IMR-90 (cell line): ENCODE data around the gene IWS1. TPM values are rescaled to one million over a fixed set of nuclear protein-coding genes. Genes with fewer than 3 reads are reported as not detected.

ENCODE experiments used
- ATAC-seq: fragments of 200-7000 bp; cut with Tn5 transposase; 2 replicates; pipeline ENCODE4 v1.9.1; 2020; ENCODE audit warnings: low read depth, mild to moderate bottlenecking, moderate library complexity
- BruUV-seq: library from RNA; stranded (reverse); fragments of 400-500 nt; replicated peaks from 2 replicates; lab custom pipeline; 2021; lab: Mats Ljungman, UMichigan
- CTCF ChIA-PET: fragments of 300-600 bp; formaldehyde crosslinking; extraction: SDS; loops from one replicate; lab custom pipeline; 2021; ENCODE audit warnings: antibody characterized with exemption; lab: Yijun Ruan, JAX
- POLR2A ChIA-PET: fragments of 300-600 bp; sonication (Branson Sonifier 250); formaldehyde crosslinking; loops from one replicate; lab custom pipeline; 2022; ENCODE audit warnings: antibody characterized with exemption; ENCODE audit not compliant: unreplicated experiment; lab: Charles Lee
- DNase-seq: peaks from one replicate; pipeline ENCODE4 v3.0.0; 2013
- H2AFZ ChIP-seq: replicated peaks from 2 replicates; pipeline ENCODE3; 2013; ENCODE audit warnings: low read length, mild to moderate bottlenecking; ENCODE audit not compliant: poor library complexity
- H2AK5ac ChIP-seq: 2 replicates; pipeline ENCODE4 v1.6.1; 2013; ENCODE audit warnings: low read depth, low read length, inconsistent platforms
- H2AK9ac ChIP-seq: replicated peaks from 2 replicates; pipeline ENCODE3; 2013; ENCODE audit warnings: mild to moderate bottlenecking, low read depth, low read length, moderate library complexity; ENCODE audit not compliant: poor library complexity
- H2BK120ac ChIP-seq: 2 replicates; pipeline ENCODE4 v1.6.1; 2013; ENCODE audit warnings: low read depth, low read length, inconsistent platforms
- H2BK15ac ChIP-seq: 3 replicates; pipeline ENCODE4 v1.6.1; 2013; ENCODE audit warnings: low read depth, low read length, inconsistent platforms
- H2BK20ac ChIP-seq: 2 replicates; pipeline ENCODE4 v1.6.1; 2013; ENCODE audit warnings: low read depth, mild to moderate bottlenecking, inconsistent platforms, low read length, moderate library complexity
- H2BK5ac ChIP-seq: 2 replicates; pipeline ENCODE4 v1.6.1; 2013; ENCODE audit warnings: mild to moderate bottlenecking, low read depth, low read length, inconsistent platforms; ENCODE audit not compliant: poor library complexity, severe bottlenecking
- H3K14ac ChIP-seq: replicated peaks from 2 replicates; pipeline ENCODE4 v1.6.1; 2013; ENCODE audit warnings: low read depth, low read length, inconsistent platforms
- H3K18ac ChIP-seq: 2 replicates; pipeline ENCODE4 v1.6.1; 2013; ENCODE audit warnings: low read depth, low read length, control low read depth
- H3K23ac ChIP-seq: 2 replicates; pipeline ENCODE4 v1.6.1; 2013; ENCODE audit warnings: low read depth, low read length, inconsistent platforms
- H3K27ac ChIP-seq: 2 replicates; pipeline ENCODE4 v1.5.1; 2013; ENCODE audit warnings: mild to moderate bottlenecking, control low read depth, low read length; ENCODE audit not compliant: insufficient read depth
- H3K27me3 ChIP-seq: 2 replicates; pipeline ENCODE4 v1.6.1; 2013; ENCODE audit warnings: low read length; ENCODE audit not compliant: control insufficient read depth, insufficient read depth
- H3K36me3 ChIP-seq: 2 replicates; pipeline ENCODE4 v1.6.1; 2013; ENCODE audit warnings: low read length, mixed read lengths; ENCODE audit not compliant: control insufficient read depth, insufficient read depth
- H3K4ac ChIP-seq: 2 replicates; pipeline ENCODE4 v1.6.1; 2013; ENCODE audit warnings: low read depth, low read length, inconsistent platforms
- H3K4me1 ChIP-seq: 2 replicates; pipeline ENCODE4 v1.6.1; 2013; ENCODE audit warnings: low read length, mixed read lengths; ENCODE audit not compliant: control insufficient read depth, insufficient read depth
- H3K4me2 ChIP-seq: 2 replicates; pipeline ENCODE4 v1.6.1; 2013; ENCODE audit warnings: low read depth, mild to moderate bottlenecking, control low read depth, low read length, moderate library complexity
- H3K4me3 ChIP-seq: 2 replicates; pipeline ENCODE4 v1.5.1; 2013; ENCODE audit warnings: low read depth, mild to moderate bottlenecking, control low read depth, low read length, moderate library complexity; ENCODE audit not compliant: insufficient read depth
- H3K56ac ChIP-seq: 2 replicates; pipeline ENCODE4 v1.6.1; 2013; ENCODE audit warnings: low read length, inconsistent platforms; ENCODE audit not compliant: insufficient read depth; ENCODE audit errors: extremely low read depth
- H3K79me1 ChIP-seq, 2 experiments: 2 replicates each; pipeline ENCODE4 v1.6.1; 2013; ENCODE audit warnings: low read length in 2 of 2, inconsistent platforms in 1 of 2, low read depth in 1 of 2
- H3K9ac ChIP-seq: 2 replicates; pipeline ENCODE4 v1.6.1; 2013; ENCODE audit warnings: low read depth, low read length, control low read depth
- H3K9me1 ChIP-seq: 2 replicates; pipeline ENCODE4 v1.6.1; 2013; ENCODE audit warnings: low read length, inconsistent platforms; ENCODE audit not compliant: insufficient read depth
- H3K9me3 ChIP-seq: 2 replicates; pipeline ENCODE4 v1.6.1; 2013; ENCODE audit warnings: low read length; ENCODE audit not compliant: control insufficient read depth, insufficient read depth
- H4K20me1 ChIP-seq: 2 replicates; pipeline ENCODE4 v1.6.1; 2013; ENCODE audit warnings: low read length, inconsistent platforms; ENCODE audit not compliant: insufficient read depth
- H4K5ac ChIP-seq: 2 replicates; pipeline ENCODE4 v1.6.1; 2013; ENCODE audit warnings: mild to moderate bottlenecking, low read depth, low read length, control low read depth
- H4K8ac ChIP-seq, 2 experiments: 2 replicates each; pipeline ENCODE4 v1.6.1; 2013; ENCODE audit warnings: low read depth in 2 of 2, low read length in 2 of 2, control low read depth in 1 of 2, inconsistent platforms in 1 of 2
- H4K91ac ChIP-seq: 2 replicates; pipeline ENCODE4 v1.6.1; 2013; ENCODE audit warnings: low read depth, low read length, inconsistent platforms; ENCODE audit not compliant: insufficient read depth
- CEBPB ChIP-seq: IDR thresholded peaks from 2 replicates; pipeline ENCODE4 v1.6.1; 2012; ENCODE audit warnings: low read depth, low read length, improper control_type of control experiment
- CHD1 ChIP-seq: IDR thresholded peaks from 2 replicates; pipeline ENCODE4 v1.6.1; 2012; ENCODE audit warnings: low read depth, low read length, improper control_type of control experiment
- ELK1 ChIP-seq: fragments of 150-350 bp; IDR thresholded peaks from 2 replicates; pipeline ENCODE4 v1.6.1; 2016; ENCODE audit warnings: low read depth, mild to moderate bottlenecking, low read length, moderate library complexity, borderline replicate concordance
- FOS ChIP-seq: fragments of 150-350 bp; IDR thresholded peaks from 2 replicates; pipeline ENCODE4 v1.6.1; 2016; ENCODE audit warnings: low read depth, low read length
- MAFK ChIP-seq: IDR thresholded peaks from 2 replicates; pipeline ENCODE4 v1.6.1; 2012; ENCODE audit warnings: low read depth, low read length, improper control_type of control experiment
- MXI1 ChIP-seq: IDR thresholded peaks from 2 replicates; pipeline ENCODE4 v1.6.1; 2012; ENCODE audit warnings: low read depth, mild to moderate bottlenecking, low read length, moderate library complexity, borderline replicate concordance
- POLR2A ChIP-seq: IDR thresholded peaks from 2 replicates; pipeline ENCODE4 v1.6.1; 2012; ENCODE audit warnings: mild to moderate bottlenecking, low read depth, low read length
- RCOR1 ChIP-seq: IDR thresholded peaks from 2 replicates; pipeline ENCODE4 v1.6.1; 2012; ENCODE audit warnings: mild to moderate bottlenecking, low read length, improper control_type of control experiment; ENCODE audit not compliant: insufficient replicate concordance
- RFX5 ChIP-seq: IDR thresholded peaks from 2 replicates; pipeline ENCODE4 v1.8.0; 2012; ENCODE audit warnings: low read depth, mild to moderate bottlenecking, low read length, moderate library complexity
- SMC3 ChIP-seq: fragments of 150-350 bp; IDR thresholded peaks from 2 replicates; pipeline ENCODE4 v1.6.1; 2016; ENCODE audit warnings: low read depth, mild to moderate bottlenecking, antibody characterized with exemption, low read length, moderate library complexity
- USF2 ChIP-seq: fragments of 150-350 bp; IDR thresholded peaks from 2 replicates; pipeline ENCODE4 v1.6.1; 2017; ENCODE audit warnings: mild to moderate bottlenecking, antibody characterized with exemption, low read length, low read depth
- WGBS, 2 experiments: methylation state at CpG; one replicate each; pipeline versions ENCODE4 v1.1.5 to v1.1.7; 2013; ENCODE audit warnings: missing lambda C conversion rate in 2 of 2; ENCODE audit not compliant: insufficient read length in 1 of 2; ENCODE audit errors: extremely low coverage in 2 of 2; 5-methylcytosine and 5-hydroxymethylcytosine counted together
- dilution Hi-C: fragments of 300-500 bp; cut with HindIII; formaldehyde crosslinking; loops from one replicate; pipeline ENCODE4 v1.14.3; 2018; ENCODE audit warnings: low sequenced_read_pairs; ENCODE audit not compliant: unreplicated experiment
- in situ Hi-C: fragments of 300-500 bp; cut with MboI; formaldehyde crosslinking; loops from 3 replicates; pipeline ENCODE4 v1.14.3; 2019; ENCODE audit warnings: low sequenced_read_pairs, inconsistent platforms, mixed read lengths
- intact Hi-C: fragments of 100-400 bp; cut with micrococcal nuclease; formaldehyde crosslinking; loops from 2 replicates; pipeline ENCODE4 v1.10.0; 2022
- polyA plus RNA-seq, 3 experiments: library from polyadenylated mRNA; depleted of rRNA; stranded (reverse); fragments of >200 nt; gene quantifications; 2 replicates each; pipeline ENCODE4 v1.2.3, GENCODE V29; 2012; ENCODE audit warnings: low replicate concordance in 1 of 3
- total RNA-seq: library from RNA; depleted of rRNA; stranded (reverse); fragments of >200 nt; gene quantifications from 2 replicates; pipeline ENCODE4 v1.2.3, GENCODE V29; 2012

Gene IWS1
- total and polyA plus RNA-seq, 2 of the 4 experiments (the other 2 are of a cell fraction), result 31.5 to 52.5 TPM

GRCh38 chr2:127525691-127526131, 578 bp downstream of the IWS1 start:
- Histone ChIP-seq H3K9me1 (peaks cover 9% of the 10 kb centered on the region; the same call in 1 of the 2 replicates), H4K5ac (peak overlapping the region; percentile 54), H2AK9ac (peak overlapping the region; percentile 96), H3K9me3 (no peaks in the 10 kb centered on the region), H3K4ac (peak overlapping the region; percentile 87), H3K36me3 (peaks cover 7% of the 10 kb centered on the region), H3K23ac (peak overlapping the region; percentile 83), H2BK20ac (no peak overlapping the region), H2BK15ac (no peak overlapping the region), H2BK5ac (peak overlapping the region; percentile 81), H3K9ac (peak overlapping the region; percentile 86), H3K14ac (peak overlapping the region; percentile 87), H4K91ac (peak overlapping the region; percentile 88), H3K79me1 (peaks cover 9 to 28% of the 10 kb centered on the region in 2 experiments; a peak in 3 of 4 replicates), H3K27ac (peak overlapping the region; percentile 92), H2AFZ (peak overlapping the region; percentile 94), H3K4me3 (peak overlapping the region; percentile 73), H2BK120ac (no peak overlapping the region), H3K27me3 (no peaks in the 10 kb centered on the region), H3K4me1 (no peaks in the 10 kb centered on the region), H4K8ac (peak overlapping the region; percentile 94 to 96; a peak in 3 of 4 replicates), H4K20me1 (peaks cover 5% of the 10 kb centered on the region; the same call in 1 of the 2 replicates), H3K4me2 (peak overlapping the region; percentile 93), H3K56ac (peak overlapping the region; percentile 60), H3K18ac (peak overlapping the region; percentile 1), H2AK5ac (peak overlapping the region; percentile 51)
- intact Hi-C loops (loop anchor here (2.0 to 10.0 kb wide), 2 partner anchors 123 to 179 kb away; partner anchors contain the start of gene SFT2D3), dilution Hi-C loops (no loop called here), in situ Hi-C loops (no loop called here)
- DNase-seq, result peak; percentile 59
- TSS peak; percentile 33 for BruUV-seq
- TF ChIP-seq MAFK, result no peak
- no peak; the same call in 1 of the 2 replicates for TF ChIP-seq POLR2A
- TF ChIP-seq MXI1, result no peak
- TF ChIP-seq ELK1, result no peak
- no peak for TF ChIP-seq SMC3
- TF ChIP-seq FOS, result no peak
- TF ChIP-seq RFX5, result no peak
- TF ChIP-seq RCOR1, result no peak
- TF ChIP-seq CEBPB, result no peak; the same call in 1 of the 2 replicates
- TF ChIP-seq USF2, result no peak
- no peak; the same call in 1 of the 2 replicates for TF ChIP-seq CHD1
- WGBS, 2 experiments, result 2% methylated on average over 6 of the region's 19 CpGs; no CpG with 5 or more reads in 1 of the 2 experiments
- CTCF ChIA-PET, result no interaction called here
- POLR2A ChIA-PET, result no interaction called here
- ATAC-seq, result peak; percentile 16; the same call in 1 of the 2 replicates
